DLD1 (cell line): ENCODE data around the gene SEMA5A.

ENCODE experiments used
- in situ Hi-C: cut with HindIII; loops from 2 replicates; pipeline ENCODE4 v1.10.0; 2017; ENCODE audit warnings: low sequenced_read_pairs

Gene SEMA5A

GRCh38 chr5:9340085-9340484 lies 205.8 kb downstream of the SEMA5A start:
- in situ Hi-C loops: no loop called here

GRCh38 chr5:9339206-9339818 lies 206.6 kb downstream of the SEMA5A start:
- in situ Hi-C loops: no loop called here

- in situ Hi-C loops: no loop called here
These were observed 207.1 kb downstream of the SEMA5A start for GRCh38 chr5:9338796-9339195.

- in situ Hi-C loops: no loop called here
These were observed 207.8 kb downstream of the SEMA5A start for GRCh38 chr5:9337928-9338595.

GRCh38 chr5:9335754-9336495 lies 209.9 kb downstream of the SEMA5A start:
- in situ Hi-C loops: no loop called here

- in situ Hi-C loops: no loop called here
These were observed 210.6 kb downstream of the SEMA5A start for GRCh38 chr5:9335269-9335668.

GRCh38 chr5:9332026-9332425 lies 213.8 kb downstream of the SEMA5A start:
- in situ Hi-C loops: no loop called here

GRCh38 chr5:9331372-9331771 lies 214.5 kb downstream of the SEMA5A start:
- in situ Hi-C loops: no loop called here

GRCh38 chr5:9329125-9329524 lies 216.8 kb downstream of the SEMA5A start:
- in situ Hi-C loops: no loop called here

- in situ Hi-C loops: no loop called here
These were observed 220.3 kb downstream of the SEMA5A start for GRCh38 chr5:9325549-9325948.

- in situ Hi-C loops: no loop called here
These were observed 221.4 kb downstream of the SEMA5A start for GRCh38 chr5:9324348-9325077.

GRCh38 chr5:9320652-9321051 lies 225.2 kb downstream of the SEMA5A start:
- in situ Hi-C loops: no loop called here

GRCh38 chr5:9318031-9318430 lies 227.8 kb downstream of the SEMA5A start:
- in situ Hi-C loops: no loop called here

- in situ Hi-C loops: no loop called here
These were observed 229.1 kb downstream of the SEMA5A start for GRCh38 chr5:9316733-9317132.

GRCh38 chr5:9316041-9316440 lies 229.8 kb downstream of the SEMA5A start:
- in situ Hi-C loops: no loop called here

GRCh38 chr5:9314558-9314957 lies 231.3 kb downstream of the SEMA5A start:
- in situ Hi-C loops: no loop called here

GRCh38 chr5:9313751-9314150 lies 232.1 kb downstream of the SEMA5A start:
- in situ Hi-C loops: no loop called here

GRCh38 chr5:9307150-9307549 lies 238.7 kb downstream of the SEMA5A start:
- in situ Hi-C loops: no loop called here

- in situ Hi-C loops: no loop called here
These were observed 243.7 kb downstream of the SEMA5A start for GRCh38 chr5:9302218-9302617.

- in situ Hi-C loops: no loop called here
These were observed 244.7 kb downstream of the SEMA5A start for GRCh38 chr5:9301200-9301599.

- in situ Hi-C loops: no loop called here
These were observed 248.7 kb downstream of the SEMA5A start for GRCh38 chr5:9297134-9297533.

GRCh38 chr5:9295466-9295801 lies 250.4 kb downstream of the SEMA5A start:
- in situ Hi-C loops: no loop called here
